ENCODE data around the gene COA1. TPM values are rescaled to one million over a fixed set of nuclear protein-coding genes. Genes with fewer than 3 reads are reported as not detected.
A peak's percentile ranks its signal among the peaks of the same experiment; 100 is the strongest.

The COA1 gene
- total and polyA plus RNA-seq, 7 experiments from 2014 or later = 51.3 to 86.6 (median 67.0) TPM

GRCh38 chr7:43612599-43613589 is 116.4 kb downstream of the COA1 start:
- POLR2A ChIA-PET = interaction anchor here (0.7 to 2.7 kb wide), 7 partner anchors 8 to 35 kb away, joined by 3 to 8 read pairs (median 4); partner anchors contain the start of gene STK17A

GRCh38 chr7:43612128-43612527 is 117.2 kb downstream of the COA1 start:
- Mint-ChIP-seq H3K4me3 (peak overlapping the region in 6 of 10 donors; percentile 23 to 69 (median 48)), H3K9me3 (no peaks in the 10 kb centered on the region), H3K36me3 (peaks cover 10 to 55% (median 46%) of the 10 kb centered on the region in 5 donors), H3K27ac (peak overlapping the region in 8 of 9 donors; percentile 49 to 91 (median 72)), H3K4me1 (peaks cover 44 to 80% (median 58%) of the 10 kb centered on the region in 7 donors), H3K27me3 (no peaks in the 10 kb centered on the region)
- no peaks in the 10 kb centered on the region for H3K27me3 ChIP-seq (ENCODE audit: control insufficient read depth in 2 of 2, insufficient read depth in 2 of 2, low read length in 2 of 2)
- ChIA-PET CTCF (interaction anchor here (1.0 kb wide), 1 partner anchor 87 kb away, joined by 7 read pairs; no protein-coding TSS in a partner anchor), POLR2A (interaction anchor here (1.2 to 1.7 kb wide), 2 partner anchors 8 to 17 kb away, joined by 3 to 4 read pairs; no protein-coding TSS in a partner anchor)
- H3K4me1 ChIP-seq (ENCODE audit: control insufficient read depth in 2 of 2, insufficient read depth in 2 of 2, low read length in 2 of 2) = peaks cover 62 to 71% of the 10 kb centered on the region in 2 donors
- H3K9me3 ChIP-seq (ENCODE audit: control insufficient read depth in 2 of 3, low read length in 3 of 3) = no peaks in the 10 kb centered on the region
- DNase-seq (no peak), ATAC-seq (no peak)
- H3K36me3 ChIP-seq (ENCODE audit: control insufficient read depth in 2 of 3, insufficient read depth in 3 of 3, low read length in 3 of 3) = peaks cover 15 to 64% (median 26%) of the 10 kb centered on the region in 3 experiments
- H3K27ac ChIP-seq (ENCODE audit: low read depth, low read length) = peak overlapping the region; percentile 49
- intact Hi-C loops (cut with micrococcal nuclease) = loop anchor here in 1 of 2 donors (2.0 kb wide), 1 partner anchor 21 kb away; no protein-coding TSS in a partner anchor
- no peak overlapping the region for H3K4me3 ChIP-seq (ENCODE audit: low read length)

More at GRCh38 chr7:43612599-43613589, 116.4 kb downstream of the COA1 start:
- H3K4me1 ChIP-seq (ENCODE audit: control insufficient read depth in 2 of 2, insufficient read depth in 2 of 2, low read length in 2 of 2) = peaks cover 64 to 74% of the 10 kb centered on the region in 2 donors
- H3K27ac ChIP-seq (ENCODE audit: low read depth, low read length) = peak overlapping the region; percentile 49
- Mint-ChIP-seq H3K27me3 (no peaks in the 10 kb centered on the region), H3K36me3 (peaks cover 10 to 55% (median 46%) of the 10 kb centered on the region in 5 donors), H3K4me1 (peaks cover 44 to 77% (median 58%) of the 10 kb centered on the region in 7 donors), H3K4me3 (peak overlapping the region; percentile 36 to 71 (median 52)), H3K27ac (peak overlapping the region in 8 of 9 donors; percentile 68 to 91 (median 78)), H3K9me3 (no peaks in the 10 kb centered on the region)
- intact Hi-C loops (cut with micrococcal nuclease) = loop anchor here (1.0 to 2.0 kb wide), 2 partner anchors 9 to 22 kb away; no protein-coding TSS in a partner anchor
- H3K27me3 ChIP-seq (ENCODE audit: control insufficient read depth in 2 of 2, insufficient read depth in 2 of 2, low read length in 2 of 2) = no peaks in the 10 kb centered on the region
- H3K36me3 ChIP-seq (ENCODE audit: control insufficient read depth in 2 of 3, insufficient read depth in 3 of 3, low read length in 3 of 3) = peaks cover 15 to 67% (median 26%) of the 10 kb centered on the region in 3 experiments
- CTCF ChIA-PET = interaction anchor here (1.0 to 1.2 kb wide), 2 partner anchors 30 to 86 kb away, joined by 6 to 7 read pairs; partner anchors contain the start of gene STK17A
- no peaks in the 10 kb centered on the region for H3K9me3 ChIP-seq (ENCODE audit: control insufficient read depth in 2 of 3, low read length in 3 of 3)
- DNase-seq (no peak), ATAC-seq (peak; percentile 30)
- H3K4me3 ChIP-seq (ENCODE audit: low read length) = no peak overlapping the region

- no peak for DNase-seq
- Mint-ChIP-seq H3K4me1 (peaks cover 51 to 77% (median 60%) of the 10 kb centered on the region in 7 donors), H3K27me3 (no peaks in the 10 kb centered on the region), H3K27ac (peak overlapping the region in 8 of 9 donors; percentile 81 to 93 (median 88)), H3K9me3 (peaks cover 0 to 3% (median 0%) of the 10 kb centered on the region in 11 donors), H3K36me3 (peaks cover 13 to 52% (median 41%) of the 10 kb centered on the region in 5 donors), H3K4me3 (peak overlapping the region in 9 of 10 donors; percentile 15 to 70 (median 38))
- H3K27ac ChIP-seq (ENCODE audit: low read depth, low read length) = peak overlapping the region; percentile 43
- intact Hi-C loops (cut with micrococcal nuclease) = loop anchor here in 1 of 2 donors (1.0 kb wide), 1 partner anchor 9 kb away; no protein-coding TSS in a partner anchor
- H3K27me3 ChIP-seq (ENCODE audit: control insufficient read depth in 2 of 2, insufficient read depth in 2 of 2, low read length in 2 of 2) = no peaks in the 10 kb centered on the region
- ChIA-PET POLR2A (interaction anchor here (0.7 to 0.9 kb wide), 4 partner anchors 8 to 41 kb away, joined by 3 to 4 read pairs (median 3); no protein-coding TSS in a partner anchor), CTCF (interaction anchor here (0.6 to 1.0 kb wide), 3 partner anchors 40 to 1309 kb away, joined by 3 to 6 read pairs (median 4); no protein-coding TSS in a partner anchor)
- peaks cover 12 to 56% (median 30%) of the 10 kb centered on the region in 3 experiments for H3K36me3 ChIP-seq (ENCODE audit: control insufficient read depth in 2 of 3, insufficient read depth in 3 of 3, low read length in 3 of 3)
- H3K4me1 ChIP-seq (ENCODE audit: control insufficient read depth in 2 of 2, insufficient read depth in 2 of 2, low read length in 2 of 2) = peaks cover 62 to 69% of the 10 kb centered on the region in 2 donors
- no peak overlapping the region for H3K4me3 ChIP-seq (ENCODE audit: low read length)
- peak; percentile 16 for ATAC-seq
- no peaks in the 10 kb centered on the region for H3K9me3 ChIP-seq (ENCODE audit: control insufficient read depth in 2 of 3, low read length in 3 of 3)
These were observed 120.2 kb downstream of the COA1 start for GRCh38 chr7:43609097-43609496.

GRCh38 chr7:43604251-43604650 is 125.1 kb downstream of the COA1 start:
- no peaks in the 10 kb centered on the region for H3K27me3 ChIP-seq (ENCODE audit: control insufficient read depth in 2 of 2, insufficient read depth in 2 of 2, low read length in 2 of 2)
- Mint-ChIP-seq H3K4me3 (peak overlapping the region in 7 of 10 donors; percentile 39 to 82 (median 59)), H3K27ac (peak overlapping the region in 8 of 9 donors; percentile 33 to 93 (median 79)), H3K36me3 (peaks cover 16 to 33% (median 28%) of the 10 kb centered on the region in 5 donors), H3K4me1 (peaks cover 29 to 58% (median 33%) of the 10 kb centered on the region in 7 donors), H3K27me3 (no peaks in the 10 kb centered on the region), H3K9me3 (peaks cover 0 to 3% (median 0%) of the 10 kb centered on the region in 11 donors)
- H3K9me3 ChIP-seq (ENCODE audit: control insufficient read depth in 2 of 3, low read length in 3 of 3) = no peaks in the 10 kb centered on the region
- ATAC-seq (no peak), DNase-seq (no peak)
- H3K4me3 ChIP-seq (ENCODE audit: low read length) = no peak overlapping the region
- intact Hi-C loops (cut with micrococcal nuclease) = loop anchor here in 1 of 2 donors (1.0 to 2.0 kb wide), 3 partner anchors 9 to 21 kb away; no protein-coding TSS in a partner anchor
- CTCF ChIA-PET = interaction anchor here (0.6 to 2.4 kb wide), 3 partner anchors 19 to 459 kb away, joined by 3 to 8 read pairs (median 4); partner anchors contain the start of gene STK17A
- H3K36me3 ChIP-seq (ENCODE audit: control insufficient read depth in 2 of 3, insufficient read depth in 3 of 3, low read length in 3 of 3) = peaks cover 17 to 41% (median 27%) of the 10 kb centered on the region in 3 experiments
- POLR2A ChIA-PET = interaction anchor here (0.7 to 4.0 kb wide), 7 partner anchors 8 to 45 kb away, joined by 3 to 26 read pairs (median 7); partner anchors contain the start of gene STK17A
- H3K27ac ChIP-seq (ENCODE audit: low read depth, low read length) = peak overlapping the region; percentile 48
- peaks cover 62 to 74% of the 10 kb centered on the region in 2 donors for H3K4me1 ChIP-seq (ENCODE audit: control insufficient read depth in 2 of 2, insufficient read depth in 2 of 2, low read length in 2 of 2)

GRCh38 chr7:43602256-43602655 is 127.1 kb downstream of the COA1 start:
- peaks cover 16 to 37% (median 31%) of the 10 kb centered on the region in 3 experiments for H3K36me3 ChIP-seq (ENCODE audit: control insufficient read depth in 2 of 3, insufficient read depth in 3 of 3, low read length in 3 of 3)

More at GRCh38 chr7:43602256-43602655, 127.1 kb downstream of the COA1 start:
- ChIA-PET CTCF (interaction anchor here (0.6 to 2.4 kb wide), 3 partner anchors 19 to 116 kb away, joined by 3 to 8 read pairs (median 4); partner anchors contain the start of gene STK17A), POLR2A (interaction anchor here (1.1 to 2.3 kb wide), 5 partner anchors 11 to 48 kb away, joined by 3 to 17 read pairs (median 8); no protein-coding TSS in a partner anchor)
- H3K27me3 Mint-ChIP-seq = no peaks in the 10 kb centered on the region
- peaks cover 63 to 65% of the 10 kb centered on the region in 2 donors for H3K4me1 ChIP-seq (ENCODE audit: control insufficient read depth in 2 of 2, insufficient read depth in 2 of 2, low read length in 2 of 2)
- peaks cover 10 to 32% (median 21%) of the 10 kb centered on the region in 5 donors for H3K36me3 Mint-ChIP-seq
- H3K9me3 ChIP-seq (ENCODE audit: control insufficient read depth in 2 of 3, low read length in 3 of 3) = no peaks in the 10 kb centered on the region
- H3K4me1 Mint-ChIP-seq = peaks cover 26 to 50% (median 29%) of the 10 kb centered on the region in 7 donors
- DNase-seq (no peak), ATAC-seq (no peak)
- H3K27ac ChIP-seq (ENCODE audit: low read depth, low read length) = peak overlapping the region; percentile 49
- intact Hi-C loops (cut with micrococcal nuclease) = no loop called here
- no peak overlapping the region for H3K27ac Mint-ChIP-seq
- H3K4me3 Mint-ChIP-seq = no peak overlapping the region
- peaks cover 0 to 3% (median 0%) of the 10 kb centered on the region in 11 donors for H3K9me3 Mint-ChIP-seq
- no peak overlapping the region for H3K4me3 ChIP-seq (ENCODE audit: low read length)
- H3K27me3 ChIP-seq (ENCODE audit: control insufficient read depth in 2 of 2, insufficient read depth in 2 of 2, low read length in 2 of 2) = no peaks in the 10 kb centered on the region

Measured in naive thymus-derived CD4-positive, alpha-beta T cell (primary cell).